Prostate gland (tissue), 2 donors: ENCODE results near the gene PGAP6. TPM values are rescaled to one million over a fixed set of nuclear protein-coding genes. Genes with fewer than 3 reads are reported as not detected.
"Not testable (repeated sequence)": the region's sequence is repeated elsewhere in the genome, so short reads cannot be mapped to it uniquely, and the experiment has no call there.

Experiments used
- DNase-seq: peaks from one replicate; pipeline ENCODE4 v3.0.0-alpha.2; 2019; ENCODE audit warnings: low spot score
- H3K27ac ChIP-seq, 2 donors: fragments of 200-600 bp; sonication (generic); 2 replicates each; pipeline ENCODE4 v1.5.1; 2017 to 2019
- H3K27me3 ChIP-seq: fragments of 200-600 bp; sonication (generic); replicated peaks from 2 replicates; pipeline ENCODE4 v1.5.1; 2019; ENCODE audit not compliant: insufficient read depth
- H3K36me3 ChIP-seq, 2 donors: fragments of 200-600 bp; sonication (generic); 1 replicate in 1 of 2; 2 replicates in 1 of 2; pipeline versions ENCODE4 v1.5.1 to v1.8.1; 2017 to 2019
- H3K4me1 ChIP-seq: fragments of 200-600 bp; sonication (generic); replicated peaks from 2 replicates; pipeline ENCODE4 v1.5.1; 2019
- H3K4me3 ChIP-seq, 2 donors: fragments of 200-600 bp; sonication (generic); 2 replicates each; pipeline ENCODE4 v1.5.1; 2017 to 2019
- H3K9me3 ChIP-seq: fragments of 200-600 bp; sonication (generic); 2 replicates; pipeline ENCODE4 v1.5.1; 2017
- CTCF ChIP-seq, 4 experiments: fragments of 200-600 bp in 2 of 4; fragments of 450-650 bp in 2 of 4; sonication (generic) in 2 of 4; IDR thresholded peaks; 1 replicate in 3 of 4; 2 replicates in 1 of 4; pipeline ENCODE4 v1.5.1; 2016 to 2019; ENCODE audit warnings: antibody characterized with exemption in 4 of 4, mild to moderate bottlenecking in 2 of 4, moderate library complexity in 2 of 4
- POLR2A ChIP-seq: fragments of 450-650 bp; IDR thresholded peaks from one replicate; pipeline ENCODE4 v1.6.1; 2016; ENCODE audit warnings: antibody characterized with exemption, mild to moderate bottlenecking
- POLR2AphosphoS5 ChIP-seq: sonication (generic); formaldehyde crosslinking; IDR thresholded peaks from one replicate; pipeline ENCODE4 v1.6.1; 2017; ENCODE audit warnings: antibody characterized with exemption
- whole genome bisulfite sequencing: methylation state at CpG from one replicate; pipeline ENCODE4 v1.1.5; 2018; 5-methylcytosine and 5-hydroxymethylcytosine counted together
- intact Hi-C: fragments of 100-400 bp; cut with DNase I; formaldehyde crosslinking; loops from one replicate; pipeline ENCODE4 v1.14.2; 2022
- total RNA-seq, 2 donors: library from RNA; depleted of rRNA; stranded (reverse); fragments of >200 nt; gene quantifications; one replicate each; pipeline ENCODE4 v1.1.0, GENCODE V29; 2016

PGAP6 gene
- total RNA-seq, 2 donors from 2014 or later, result 36.8 to 207 TPM

- Histone ChIP-seq H3K27me3 (no peaks in the 10 kb centered on the region), H3K4me3 (peak overlapping the region; percentile 72 to 92), H3K4me1 (peaks cover 14% of the 10 kb centered on the region), H3K9me3 (no peaks in the 10 kb centered on the region), H3K27ac (peak overlapping the region; percentile 66 to 89), H3K36me3 (no peaks in the 10 kb centered on the region)
- intact Hi-C loops, result no loop called here
- WGBS, result 2% methylated on average over 45 of the region's 73 CpGs
- TF ChIP-seq POLR2AphosphoS5, result no peak
- DNase-seq, result no peak
Observed at GRCh38 chr16:381012-381788, 578 bp downstream of the PGAP6 start.

GRCh38 chr16:380762-381011 is 1.1 kb downstream of the PGAP6 start:
- 14% methylated on average over 12 of the region's 12 CpGs for whole genome bisulfite sequencing
- Histone ChIP-seq H3K27me3 (no peaks in the 10 kb centered on the region), H3K4me1 (peaks cover 14% of the 10 kb centered on the region), H3K27ac (peak overlapping the region in 1 of 2 donors; percentile 89), H3K9me3 (no peaks in the 10 kb centered on the region), H3K4me3 (peak overlapping the region; percentile 72 to 92), H3K36me3 (no peaks in the 10 kb centered on the region)
- intact Hi-C loops, result no loop called here
- TF ChIP-seq CTCF (IDR thresholded peaks at IDR 0.05) (no peak), POLR2AphosphoS5 (no peak), POLR2A (no peak)
- no peak for DNase-seq

- no peak for DNase-seq
- H3K36me3 ChIP-seq, result peaks cover 0 to under 1% of the 10 kb centered on the region in 2 donors
- H3K4me1 ChIP-seq, result peaks cover 14% of the 10 kb centered on the region
- H3K9me3 ChIP-seq, result no peaks in the 10 kb centered on the region
- no peaks in the 10 kb centered on the region for H3K27me3 ChIP-seq
- no peak for TF ChIP-seq CTCF (IDR thresholded peaks at IDR 0.05)
- no peak for TF ChIP-seq POLR2A
- no peak for TF ChIP-seq POLR2AphosphoS5
- H3K4me3 ChIP-seq, result peak overlapping the region in 1 of 2 donors; percentile 92
- 77% methylated on average over 27 of the region's 27 CpGs for WGBS
- peak overlapping the region; percentile 50 to 89 for H3K27ac ChIP-seq
- intact Hi-C loops, result no loop called here
Observed at GRCh38 chr16:379961-380761, 1.6 kb downstream of the PGAP6 start.

- WGBS, result 38% methylated on average over 14 of the region's 16 CpGs
- H3K27me3 ChIP-seq, result no peaks in the 10 kb centered on the region
- peak overlapping the region; percentile 50 to 89 for H3K27ac ChIP-seq
- peak in 1 of 4 experiments; percentile 11 for TF ChIP-seq CTCF (IDR thresholded peaks at IDR 0.05)
- no peak for TF ChIP-seq POLR2A
- TF ChIP-seq POLR2AphosphoS5, result peak; percentile 93
- H3K36me3 ChIP-seq, result peaks cover 6 to 8% of the 10 kb centered on the region in 2 donors
- H3K9me3 ChIP-seq, result no peaks in the 10 kb centered on the region
- intact Hi-C loops, result no loop called here
- no peak overlapping the region for H3K4me3 ChIP-seq
- H3K4me1 ChIP-seq, result peaks cover 14% of the 10 kb centered on the region
- peak; percentile 86 for DNase-seq
Observed at GRCh38 chr16:379183-379960, 2.4 kb downstream of the PGAP6 start.

GRCh38 chr16:378821-379182 is 3.0 kb downstream of the PGAP6 start:
- Histone ChIP-seq H3K27ac (peak overlapping the region; percentile 50 to 59), H3K4me3 (no peak overlapping the region)
- WGBS, result 75% methylated on average over 14 of the region's 14 CpGs

GRCh38 chr16:378113-378820 is 3.5 kb downstream of the PGAP6 start:
- H3K27me3 ChIP-seq, intact Hi-C loops, H3K36me3 ChIP-seq, DNase-seq, H3K9me3 ChIP-seq, H3K4me3 ChIP-seq: not testable (repeated sequence)
- H3K27ac ChIP-seq, result peak overlapping the region in 1 of 2 donors; percentile 59
- H3K4me1 ChIP-seq, result peaks cover 14% of the 10 kb centered on the region
- 90% methylated on average over 36 of the region's 36 CpGs for WGBS

More at GRCh38 chr16:378821-379182, 3.0 kb downstream of the PGAP6 start:
- H3K4me1 ChIP-seq, result peaks cover 14% of the 10 kb centered on the region
- H3K9me3 ChIP-seq, result no peaks in the 10 kb centered on the region
- peaks cover 6 to 8% of the 10 kb centered on the region in 2 donors for H3K36me3 ChIP-seq
- TF ChIP-seq POLR2A (no peak), POLR2AphosphoS5 (no peak), CTCF (IDR thresholded peaks at IDR 0.05) (no peak)
- no peak for DNase-seq
- intact Hi-C loops, result no loop called here
- no peaks in the 10 kb centered on the region for H3K27me3 ChIP-seq
